ENCODE measurements around the gene WWOX. TPM values are rescaled to one million over a fixed set of nuclear protein-coding genes. Genes with fewer than 3 reads are reported as not detected.

WWOX gene
- total RNA-seq, 1 donor from 2014 or later: 28.2 TPM

DNA sequence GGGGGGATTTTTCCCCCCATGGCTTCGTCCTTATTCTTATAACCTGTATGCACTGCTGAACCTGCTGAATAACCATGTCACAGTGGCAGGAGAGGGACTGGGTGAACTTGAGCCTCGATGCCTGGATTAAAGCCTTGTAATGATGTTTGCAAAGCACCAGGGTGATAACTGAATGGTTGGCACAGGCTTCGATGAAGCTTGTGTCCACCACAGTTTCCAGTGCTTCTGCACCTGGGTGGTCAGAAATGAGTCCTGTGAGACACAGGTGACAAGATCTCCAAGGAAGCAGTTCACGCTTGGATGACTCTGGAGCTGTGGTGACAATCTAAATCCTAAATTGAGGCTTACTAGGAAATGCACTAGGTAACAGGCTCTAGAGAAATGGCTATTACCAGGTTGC is 771.8 kb downstream of the WWOX start:
- TF ChIP-seq, protein P1, sequence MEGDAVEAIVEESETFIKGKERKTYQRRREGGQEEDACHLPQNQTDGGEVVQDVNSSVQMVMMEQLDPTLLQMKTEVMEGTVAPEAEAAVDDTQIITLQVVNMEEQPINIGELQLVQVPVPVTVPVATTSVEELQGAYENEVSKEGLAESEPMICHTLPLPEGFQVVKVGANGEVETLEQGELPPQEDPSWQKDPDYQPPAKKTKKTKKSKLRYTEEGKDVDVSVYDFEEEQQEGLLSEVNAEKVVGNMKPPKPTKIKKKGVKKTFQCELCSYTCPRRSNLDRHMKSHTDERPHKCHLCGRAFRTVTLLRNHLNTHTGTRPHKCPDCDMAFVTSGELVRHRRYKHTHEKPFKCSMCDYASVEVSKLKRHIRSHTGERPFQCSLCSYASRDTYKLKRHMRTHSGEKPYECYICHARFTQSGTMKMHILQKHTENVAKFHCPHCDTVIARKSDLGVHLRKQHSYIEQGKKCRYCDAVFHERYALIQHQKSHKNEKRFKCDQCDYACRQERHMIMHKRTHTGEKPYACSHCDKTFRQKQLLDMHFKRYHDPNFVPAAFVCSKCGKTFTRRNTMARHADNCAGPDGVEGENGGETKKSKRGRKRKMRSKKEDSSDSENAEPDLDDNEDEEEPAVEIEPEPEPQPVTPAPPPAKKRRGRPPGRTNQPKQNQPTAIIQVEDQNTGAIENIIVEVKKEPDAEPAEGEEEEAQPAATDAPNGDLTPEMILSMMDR (IDR thresholded peaks at IDR 0.05): no peak
- DNase-seq (ENCODE audit: extremely low spot score, unreplicated experiment): no peak
- no peaks in the 10 kb centered on the region for H3K36me3 Mint-ChIP-seq (ENCODE audit: unreplicated experiment)
- H3K27ac Mint-ChIP-seq (ENCODE audit: unreplicated experiment): no peak overlapping the region
- no peaks in the 10 kb centered on the region for H3K27me3 Mint-ChIP-seq (ENCODE audit: unreplicated experiment)
- H3K4me3 Mint-ChIP-seq (ENCODE audit: unreplicated experiment): no peak overlapping the region
- H3K9me3 Mint-ChIP-seq (ENCODE audit: unreplicated experiment): peaks cover 6% of the 10 kb centered on the region
- H3K4me1 Mint-ChIP-seq (ENCODE audit: unreplicated experiment): no peaks in the 10 kb centered on the region

DNA sequence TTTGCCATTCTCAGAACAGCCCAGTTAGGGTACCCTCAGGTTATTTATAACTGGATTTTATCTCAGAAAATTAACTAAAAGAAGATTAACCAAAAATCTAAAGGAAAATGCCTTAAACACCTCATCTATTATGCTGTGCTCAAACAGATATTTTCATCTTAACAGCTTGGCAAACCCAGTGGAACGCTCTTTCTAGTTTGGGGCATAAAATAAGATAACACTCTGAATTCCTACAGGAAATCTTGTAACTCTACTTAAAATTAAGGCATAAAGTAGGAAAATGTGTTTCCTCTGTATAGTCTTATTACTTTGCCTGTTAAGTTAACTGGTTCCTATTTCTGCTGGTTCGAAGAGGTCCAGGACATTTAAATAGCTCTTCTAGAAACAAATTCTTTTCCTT is 777.2 kb downstream of the WWOX start:
- Mint-ChIP-seq H3K4me3 (ENCODE audit: unreplicated experiment) (no peak overlapping the region), H3K36me3 (ENCODE audit: unreplicated experiment) (no peaks in the 10 kb centered on the region), H3K27ac (ENCODE audit: unreplicated experiment) (no peak overlapping the region), H3K27me3 (ENCODE audit: unreplicated experiment) (no peaks in the 10 kb centered on the region), H3K9me3 (ENCODE audit: unreplicated experiment) (peaks cover 5% of the 10 kb centered on the region), H3K4me1 (ENCODE audit: unreplicated experiment) (no peaks in the 10 kb centered on the region)
- TF ChIP-seq, protein P1 (IDR thresholded peaks at IDR 0.05): no peak
- DNase-seq (ENCODE audit: extremely low spot score, unreplicated experiment): no peak

DNA sequence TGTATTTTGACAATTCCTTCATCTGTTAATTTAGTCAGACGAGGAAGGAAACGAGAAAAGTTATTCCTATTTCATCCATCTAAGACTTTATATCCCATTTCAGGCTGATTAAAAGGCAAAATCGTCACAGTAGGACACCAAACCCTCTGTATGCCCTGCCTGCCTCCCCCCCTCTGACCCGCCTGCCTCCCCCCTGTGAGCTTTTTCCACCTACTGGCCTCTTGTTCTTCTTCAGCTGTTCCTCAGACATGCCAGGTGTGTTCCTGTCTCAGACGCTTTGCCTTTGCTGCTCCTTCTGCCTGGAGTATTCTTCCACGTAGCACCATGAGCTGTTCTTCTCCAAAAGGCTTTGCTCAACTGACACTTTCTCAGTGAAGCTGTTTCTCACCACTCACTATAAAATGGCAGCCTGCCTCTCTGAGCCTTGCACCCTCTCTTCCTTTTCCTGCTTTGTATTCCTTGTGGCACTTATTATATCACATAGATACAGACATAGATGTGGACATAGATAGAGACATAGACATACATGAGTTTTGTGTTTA is 777.7 kb downstream of the WWOX start:
- H3K27me3 Mint-ChIP-seq (ENCODE audit: unreplicated experiment): no peaks in the 10 kb centered on the region
- TF ChIP-seq, protein P1 (IDR thresholded peaks at IDR 0.05): no peak
- DNase-seq (ENCODE audit: extremely low spot score, unreplicated experiment): no peak
- H3K27ac Mint-ChIP-seq (ENCODE audit: unreplicated experiment): no peak overlapping the region
- H3K9me3 Mint-ChIP-seq (ENCODE audit: unreplicated experiment): peaks cover 5% of the 10 kb centered on the region
- no peaks in the 10 kb centered on the region for H3K4me1 Mint-ChIP-seq (ENCODE audit: unreplicated experiment)
- H3K36me3 Mint-ChIP-seq (ENCODE audit: unreplicated experiment): no peaks in the 10 kb centered on the region
- no peak overlapping the region for H3K4me3 Mint-ChIP-seq (ENCODE audit: unreplicated experiment)

GRCh38 chr16:78878570-78878969 is 779.1 kb downstream of the WWOX start:
- DNase-seq (ENCODE audit: extremely low spot score, unreplicated experiment): no peak
- Mint-ChIP-seq H3K4me3 (ENCODE audit: unreplicated experiment) (no peak overlapping the region), H3K27me3 (ENCODE audit: unreplicated experiment) (no peaks in the 10 kb centered on the region), H3K27ac (ENCODE audit: unreplicated experiment) (no peak overlapping the region), H3K9me3 (ENCODE audit: unreplicated experiment) (peaks cover 5% of the 10 kb centered on the region), H3K36me3 (ENCODE audit: unreplicated experiment) (no peaks in the 10 kb centered on the region), H3K4me1 (ENCODE audit: unreplicated experiment) (no peaks in the 10 kb centered on the region)
- TF ChIP-seq, protein P1 (IDR thresholded peaks at IDR 0.05): no peak

DNA sequence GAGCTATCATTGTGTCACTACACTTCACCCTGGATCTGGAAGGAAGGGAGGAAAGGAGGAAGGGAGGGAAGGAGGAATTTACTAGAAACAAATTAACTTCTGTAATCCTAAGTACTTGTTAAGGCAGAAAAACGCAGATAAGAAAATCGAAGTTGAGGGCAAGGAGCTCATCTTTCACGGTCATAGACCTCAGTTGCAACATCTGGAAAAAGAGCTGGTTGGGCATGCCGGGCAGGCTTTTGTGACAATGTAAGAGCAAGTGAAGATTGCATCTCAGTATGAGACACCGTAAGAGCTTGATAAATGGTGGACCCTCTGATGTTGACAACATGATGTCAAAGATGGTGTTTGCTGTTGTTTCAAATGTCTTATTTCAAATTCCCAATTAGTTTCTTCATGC is 779.6 kb downstream of the WWOX start:
- Mint-ChIP-seq H3K36me3 (ENCODE audit: unreplicated experiment) (no peaks in the 10 kb centered on the region), H3K27ac (ENCODE audit: unreplicated experiment) (no peak overlapping the region), H3K4me1 (ENCODE audit: unreplicated experiment) (no peaks in the 10 kb centered on the region), H3K9me3 (ENCODE audit: unreplicated experiment) (peaks cover 5% of the 10 kb centered on the region), H3K27me3 (ENCODE audit: unreplicated experiment) (no peaks in the 10 kb centered on the region), H3K4me3 (ENCODE audit: unreplicated experiment) (no peak overlapping the region)
- TF ChIP-seq, protein P1 (IDR thresholded peaks at IDR 0.05): no peak
- DNase-seq (ENCODE audit: extremely low spot score, unreplicated experiment): no peak
